GM19238 (cell line): Measurements from ENCODE around the gene TMEM209.
A peak's percentile ranks its signal among the peaks of the same experiment; 100 is the strongest.
"Not testable (repeated sequence)": the region's sequence is repeated elsewhere in the genome, so short reads cannot be mapped to it uniquely, and the experiment has no call there.

Experiments
- DNase-seq: peaks from one replicate; pipeline ENCODE4 v3.0.0; 2011; ENCODE audit warnings: low spot score; ENCODE audit not compliant: insufficient read length

Gene TMEM209

GRCh38 chr7:130162196-130162595 lies 43.0 kb downstream of the TMEM209 start:
- no peak for DNase-seq

GRCh38 chr7:130160455-130160854 lies 44.8 kb downstream of the TMEM209 start:
- no peak for DNase-seq

- no peak for DNase-seq
Measured at GRCh38 chr7:130160023-130160422, 45.2 kb downstream of the TMEM209 start.

DNA sequence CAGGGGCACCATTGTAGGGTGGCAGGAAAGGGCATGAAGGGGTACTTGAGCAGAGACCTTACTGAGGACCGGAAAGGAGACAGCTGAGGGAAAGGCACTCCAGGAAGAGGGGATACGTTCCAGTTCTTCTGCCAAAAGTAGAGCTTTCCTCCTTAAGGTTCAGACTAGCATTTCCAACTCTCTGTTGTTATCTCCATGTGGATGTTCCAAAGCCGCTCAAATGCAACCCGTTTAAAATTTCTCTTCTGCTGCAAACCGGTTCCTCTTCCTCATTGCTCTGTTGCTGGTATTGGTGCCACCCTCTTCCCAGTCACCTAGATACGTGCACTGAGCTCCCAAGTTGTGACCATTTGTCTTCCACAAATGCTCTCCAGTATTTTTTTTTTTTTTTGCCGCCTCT lies 47.5 kb downstream of the TMEM209 start:
- DNase-seq: no peak

- no peak for DNase-seq
Measured at GRCh38 chr7:130156140-130156539, 49.1 kb downstream of the TMEM209 start.

GRCh38 chr7:130154501-130155317 lies 50.5 kb downstream of the TMEM209 start:
- DNase-seq: no peak

GRCh38 chr7:130154131-130154500 lies 51.1 kb downstream of the TMEM209 start:
- no peak for DNase-seq

DNA sequence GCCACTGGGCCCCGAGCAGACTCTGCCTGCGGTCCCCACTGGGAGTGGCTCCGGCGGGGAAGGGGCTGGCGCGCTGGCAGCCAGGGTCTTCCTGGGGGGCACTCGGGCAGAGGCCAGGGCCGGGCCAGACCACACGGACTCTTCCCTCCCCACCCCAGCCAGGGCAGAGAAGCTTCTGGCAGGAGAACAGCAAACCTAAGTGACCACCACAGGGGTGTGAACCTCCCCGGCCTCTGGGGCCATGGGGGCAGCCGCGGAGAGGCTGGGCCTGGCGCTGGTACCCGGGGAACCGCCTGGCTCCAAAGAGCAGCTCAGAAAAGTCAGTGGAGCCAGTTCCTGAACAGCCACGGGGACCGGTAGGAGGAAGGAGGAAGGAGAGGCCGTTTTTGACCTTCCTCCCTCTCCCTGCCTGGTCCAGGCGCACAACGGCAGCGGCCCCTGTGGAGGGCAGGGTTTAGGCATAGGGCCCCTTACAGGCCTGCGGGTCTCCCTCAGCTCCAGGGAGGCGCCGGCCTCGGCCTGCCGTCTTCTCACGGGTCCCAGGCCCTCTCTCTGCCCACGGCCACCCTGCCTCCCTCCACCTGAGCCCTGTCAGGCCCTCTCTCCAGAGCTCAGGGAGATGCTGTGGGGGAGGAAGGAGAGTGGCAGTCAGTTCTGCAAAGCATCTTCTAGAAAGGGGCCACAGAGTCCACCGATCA lies 51.8 kb downstream of the TMEM209 start:
- no peak for DNase-seq

- DNase-seq: no peak
Measured at GRCh38 chr7:130152493-130153210, 52.6 kb downstream of the TMEM209 start.

DNA sequence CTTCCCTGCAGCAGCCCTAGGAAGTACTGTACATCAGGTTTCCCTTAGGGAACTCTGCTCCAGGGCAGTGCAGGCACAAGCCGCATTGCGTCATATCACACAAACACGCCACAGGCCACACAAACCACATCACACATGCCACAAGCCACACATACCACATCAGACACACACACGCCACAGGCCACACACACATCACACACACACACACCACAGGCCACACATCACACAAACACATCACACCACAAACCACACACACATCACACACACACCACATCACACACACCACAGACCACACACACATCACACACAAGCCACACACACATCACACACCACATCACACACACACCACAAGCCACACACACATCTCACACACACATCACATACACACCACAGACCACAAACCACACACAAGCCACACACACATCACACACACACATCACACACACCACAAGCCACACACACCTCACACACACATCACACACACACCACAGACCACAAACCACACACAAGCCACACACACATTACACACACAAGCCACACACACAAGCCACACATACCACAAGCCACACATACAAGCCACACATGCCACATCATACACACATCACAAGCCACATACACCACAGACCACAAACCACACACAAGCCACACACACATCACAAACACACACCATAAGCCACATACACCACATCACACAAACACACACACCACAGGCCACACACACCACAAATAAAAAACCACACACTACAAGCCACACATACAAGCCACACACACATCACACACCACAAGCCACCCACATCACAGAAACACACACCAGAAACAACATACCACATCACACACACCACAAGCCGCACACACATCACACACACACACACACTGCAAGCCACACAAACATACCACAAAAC lies 53.4 kb downstream of the TMEM209 start:
- DNase-seq: no peak

DNA sequence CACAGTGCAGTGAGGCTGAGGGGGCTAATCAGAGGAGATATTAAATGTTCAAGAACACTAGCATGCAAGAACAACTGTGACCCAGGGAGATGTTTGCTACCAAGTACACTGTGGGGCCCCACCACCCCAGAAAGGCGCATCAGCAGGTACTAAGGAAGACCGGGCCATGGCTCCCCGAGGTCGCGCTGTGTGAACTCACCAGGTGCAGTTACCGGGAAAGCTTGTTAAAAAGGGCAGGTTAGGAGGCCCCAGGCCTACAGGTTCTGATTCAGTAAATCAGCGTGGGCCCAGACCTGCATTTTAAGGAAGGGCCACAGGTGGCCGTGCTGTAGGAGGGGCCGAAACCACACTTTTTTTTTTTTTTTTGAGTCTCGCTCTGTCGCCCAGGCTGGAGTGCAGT lies 54.6 kb downstream of the TMEM209 start:
- no peak for DNase-seq

GRCh38 chr7:130149281-130150139 lies 55.7 kb downstream of the TMEM209 start:
- DNase-seq: peak; percentile 48

DNA sequence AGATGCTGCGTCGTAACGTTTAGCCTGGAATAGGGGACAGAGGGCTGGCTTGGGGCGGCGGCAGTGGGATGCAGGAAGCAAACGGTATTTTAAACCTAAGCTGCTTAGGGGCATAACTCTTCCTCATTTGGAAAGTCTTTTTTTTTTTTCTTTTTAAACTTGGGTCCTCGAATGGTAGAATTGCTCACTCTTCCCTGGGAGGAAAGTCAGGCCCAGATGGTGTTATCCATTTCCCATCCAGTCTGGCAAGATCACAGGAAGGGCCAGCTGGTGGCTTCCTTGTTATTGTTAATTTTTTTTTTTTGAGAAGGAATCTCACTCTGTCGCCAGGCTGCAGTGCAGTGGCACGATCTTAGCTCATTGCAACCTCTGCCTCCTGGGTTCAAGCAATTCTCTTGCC lies 56.6 kb downstream of the TMEM209 start:
- DNase-seq: no peak

- DNase-seq: no peak
Measured at GRCh38 chr7:130147710-130148325, 57.4 kb downstream of the TMEM209 start.

- DNase-seq: no peak
Measured at GRCh38 chr7:130146693-130147405, 58.4 kb downstream of the TMEM209 start.

DNA sequence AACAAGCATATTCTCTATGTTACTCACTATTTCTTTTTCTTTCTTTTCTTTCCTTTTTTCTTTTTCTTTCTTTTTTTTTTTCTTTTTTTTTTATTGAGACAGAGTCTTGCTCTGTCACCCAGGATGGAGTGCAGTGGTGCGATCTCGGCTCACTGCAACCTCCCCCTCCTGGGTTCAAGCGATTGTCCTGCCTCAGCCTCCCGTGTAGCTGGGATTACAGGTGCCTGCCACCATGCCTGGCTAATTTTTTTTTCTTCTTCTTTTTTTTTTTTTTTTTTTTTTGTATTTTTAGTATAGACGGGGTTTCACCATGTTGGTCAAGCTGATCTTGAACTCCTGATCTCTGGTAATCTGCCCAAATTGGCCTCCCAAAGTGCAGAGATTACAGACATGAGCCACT lies 59.1 kb downstream of the TMEM209 start:
- not testable (repeated sequence) for DNase-seq

DNA sequence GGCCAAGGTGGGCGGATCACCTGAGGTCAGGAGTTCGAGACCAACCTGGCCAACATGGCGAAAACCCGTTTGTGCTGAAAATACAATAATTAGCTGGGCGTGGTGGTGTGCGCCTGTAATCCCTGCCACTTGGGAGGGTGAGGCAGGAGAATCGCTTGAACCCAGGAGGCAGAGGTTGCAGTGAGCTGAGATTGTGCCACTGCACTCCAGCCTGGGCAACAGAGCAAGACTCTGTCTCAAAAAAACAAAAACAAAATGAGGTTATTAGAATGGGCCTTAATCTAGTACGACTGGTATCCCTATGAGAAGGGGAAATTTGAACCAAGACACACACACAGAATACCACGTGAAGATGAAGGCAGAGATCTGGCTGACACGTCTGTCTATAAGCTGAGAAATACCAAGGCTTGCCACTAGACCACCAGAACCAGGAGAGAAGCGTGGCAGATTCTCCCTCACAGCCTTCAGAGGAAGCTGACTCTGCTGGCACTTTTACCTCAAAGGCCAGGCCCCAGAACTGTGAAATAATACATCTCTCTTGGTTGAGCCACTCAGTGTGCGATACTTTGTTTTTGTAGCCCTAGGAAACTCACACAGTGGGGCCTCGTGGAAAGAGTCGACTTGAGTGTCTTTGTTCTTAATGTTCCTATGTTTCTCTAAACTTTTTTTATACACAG lies 59.6 kb downstream of the TMEM209 start:
- DNase-seq: no peak

DNA sequence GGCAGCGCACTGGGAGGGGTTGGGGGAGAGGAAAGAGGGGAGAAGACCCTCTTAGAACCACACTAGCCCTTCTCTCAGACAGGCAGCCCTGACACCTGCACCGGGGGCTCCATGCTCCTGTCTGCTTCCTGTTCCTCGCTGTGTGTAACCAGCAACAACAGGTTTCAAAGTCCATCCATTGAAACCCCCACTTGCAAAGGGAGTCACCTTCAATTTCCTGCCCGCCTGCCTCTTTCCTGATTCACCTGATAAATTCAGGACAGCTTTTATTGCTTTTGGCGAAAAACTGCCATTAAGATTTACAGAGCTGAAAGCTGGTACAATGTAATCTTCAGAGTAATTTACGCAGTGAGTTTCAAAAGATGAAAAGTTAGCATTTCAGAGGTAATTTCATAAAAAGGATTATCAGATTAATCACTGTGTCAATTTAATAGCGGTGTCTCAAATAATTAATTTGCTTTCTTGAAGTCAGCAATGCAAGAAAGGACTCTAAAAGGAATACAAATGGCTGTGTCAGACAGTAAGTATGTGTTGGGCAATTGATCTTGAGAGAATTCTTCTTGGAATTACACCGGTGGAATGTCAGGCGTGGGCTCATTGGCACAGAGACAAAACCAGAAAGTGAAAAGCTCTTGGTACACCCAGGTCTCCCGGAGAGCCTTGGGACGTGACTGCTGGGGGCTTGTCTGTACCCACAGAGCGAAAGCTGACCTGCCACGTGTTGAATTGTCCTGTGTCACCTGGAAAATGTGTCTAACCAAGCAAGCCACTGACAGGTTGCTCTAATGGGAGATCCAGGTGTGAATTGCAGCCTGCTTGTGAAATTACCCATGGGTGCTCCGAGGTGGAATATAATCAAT lies 60.7 kb downstream of the TMEM209 start:
- DNase-seq: no peak
